NCI-H146 treated with DMSO at 0.1 percent for 48 hours (cell line): ENCODE results near the gene NOX5.

Experiments
- DNase-seq: peaks from one replicate; lab custom pipeline; 2025; ENCODE audit not compliant: unreplicated experiment; lab: John Stamatoyannopoulos, UW

The NOX5 gene

DNA sequence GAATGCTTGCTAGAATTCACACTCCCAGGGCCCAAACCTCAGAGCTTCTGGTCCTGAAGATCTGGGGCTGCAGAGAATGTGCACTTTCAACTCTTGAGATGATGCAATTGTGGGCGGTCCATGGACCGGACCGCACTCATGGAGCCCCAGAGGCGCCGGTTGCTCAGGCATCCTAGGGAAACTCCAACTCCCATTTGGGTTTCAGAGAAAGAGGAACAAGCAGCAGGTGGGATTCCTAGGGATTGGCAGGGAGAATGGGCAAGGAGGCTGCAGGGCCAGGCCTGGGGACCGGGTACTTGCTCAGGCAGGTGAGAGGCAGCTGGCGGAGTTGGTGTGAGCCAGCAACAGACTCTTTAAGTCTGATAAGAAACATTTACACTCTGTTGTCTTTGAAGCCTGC, 3.5 kb downstream of the NOX5 start:
- DNase-seq, result no peak

DNA sequence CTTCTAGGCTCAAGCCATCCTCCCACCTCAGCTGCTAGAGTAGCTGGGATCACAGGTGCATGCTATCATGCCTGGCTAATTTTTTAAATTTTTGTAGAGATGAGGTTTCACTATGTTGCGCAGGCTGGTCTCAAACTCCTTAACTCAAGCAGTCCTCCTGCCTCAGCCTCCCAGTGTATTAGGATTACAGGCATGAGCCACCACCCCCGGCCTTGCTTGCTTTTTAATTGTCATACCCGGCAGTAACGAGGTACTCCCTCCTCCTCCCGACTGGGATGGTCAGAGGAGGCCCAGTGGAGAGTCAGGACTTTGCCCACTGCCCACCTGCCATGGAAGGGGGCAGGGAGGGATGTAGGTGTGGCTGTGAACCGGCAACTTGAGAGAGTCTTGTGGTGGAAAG, 4.5 kb downstream of the NOX5 start:
- no peak for DNase-seq

DNA sequence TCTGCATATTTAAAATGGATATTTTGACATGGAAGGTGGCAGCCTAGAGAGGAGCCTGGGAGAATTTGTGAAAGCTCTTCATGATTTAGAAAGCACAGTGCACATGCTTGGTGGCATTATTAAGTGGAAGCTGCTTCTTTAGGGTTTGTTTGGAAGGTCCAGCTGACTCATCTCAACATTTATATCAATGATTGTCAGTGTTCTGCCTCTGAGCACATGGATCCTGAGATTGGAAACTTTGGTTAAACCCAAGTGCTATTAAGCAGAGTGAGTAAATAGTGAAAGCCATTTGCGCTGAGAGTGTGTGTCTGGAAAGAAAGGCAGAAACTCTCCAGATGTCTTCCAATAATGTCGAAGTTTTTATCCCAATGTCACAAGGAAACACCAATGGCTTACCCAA, 7.4 kb downstream of the NOX5 start:
- DNase-seq, result no peak

DNA sequence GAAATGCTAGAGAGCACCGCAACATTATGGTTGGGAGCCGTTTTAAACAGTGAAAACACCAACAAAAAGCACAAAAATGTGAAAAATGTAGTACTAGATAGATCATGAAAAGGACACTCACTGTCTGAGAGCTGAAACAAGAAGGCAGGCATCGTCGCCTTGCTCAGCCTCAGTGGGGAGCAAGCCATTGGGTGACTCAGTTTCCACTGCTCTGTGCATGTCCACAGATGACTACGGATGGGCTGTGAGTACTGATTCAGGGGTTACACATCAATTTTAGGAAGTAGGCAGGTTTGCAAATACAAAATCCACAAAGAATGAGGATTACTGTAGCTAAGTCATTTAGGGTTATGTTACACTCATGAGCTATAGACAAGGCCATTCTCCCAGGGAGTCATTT, 10.8 kb downstream of the NOX5 start:
- no peak for DNase-seq

DNA sequence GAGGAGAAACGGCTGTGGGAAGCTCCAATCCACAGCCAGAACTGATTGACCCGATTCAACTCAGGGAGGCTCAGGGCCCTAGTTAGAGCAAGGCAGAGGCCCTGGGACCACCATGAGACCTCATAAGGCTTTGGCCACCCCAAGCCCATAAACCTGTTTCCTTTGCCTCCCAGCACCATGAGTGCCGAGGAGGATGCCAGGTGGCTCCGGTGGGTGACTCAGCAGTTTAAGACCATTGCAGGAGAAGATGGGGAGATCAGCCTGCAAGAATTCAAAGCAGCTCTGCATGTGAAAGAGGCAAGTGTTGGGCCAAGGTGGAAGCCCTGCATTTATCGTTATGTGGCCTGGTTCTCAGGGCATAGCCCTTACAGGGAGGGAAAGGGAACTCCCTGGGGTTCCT, 11.9 kb downstream of the NOX5 start:
- DNase-seq, result no peak

DNA sequence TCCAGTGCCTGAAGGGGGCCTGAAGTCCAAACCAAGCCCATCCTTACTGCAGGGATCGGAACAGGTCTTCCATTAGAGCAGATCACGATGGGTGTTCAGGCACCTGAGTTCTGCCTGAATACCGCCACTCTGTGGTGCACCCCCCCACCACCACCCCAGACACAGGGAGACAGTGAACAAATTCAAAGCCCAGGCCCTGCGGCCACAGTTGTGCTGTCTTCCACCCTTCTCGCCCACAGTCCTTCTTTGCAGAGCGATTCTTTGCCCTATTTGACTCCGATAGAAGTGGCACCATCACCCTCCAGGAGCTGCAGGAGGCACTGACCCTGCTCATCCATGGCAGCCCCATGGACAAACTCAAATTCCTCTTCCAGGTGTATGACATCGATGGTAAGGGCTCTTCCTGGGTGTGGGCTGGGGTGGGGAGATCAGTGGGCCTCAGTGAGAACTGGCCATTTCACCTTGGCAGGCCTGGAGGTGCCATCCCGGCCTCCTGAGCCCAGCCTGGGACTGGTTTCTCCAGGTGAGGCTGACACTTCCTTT, 13.6 kb downstream of the NOX5 start:
- no peak for DNase-seq

DNA sequence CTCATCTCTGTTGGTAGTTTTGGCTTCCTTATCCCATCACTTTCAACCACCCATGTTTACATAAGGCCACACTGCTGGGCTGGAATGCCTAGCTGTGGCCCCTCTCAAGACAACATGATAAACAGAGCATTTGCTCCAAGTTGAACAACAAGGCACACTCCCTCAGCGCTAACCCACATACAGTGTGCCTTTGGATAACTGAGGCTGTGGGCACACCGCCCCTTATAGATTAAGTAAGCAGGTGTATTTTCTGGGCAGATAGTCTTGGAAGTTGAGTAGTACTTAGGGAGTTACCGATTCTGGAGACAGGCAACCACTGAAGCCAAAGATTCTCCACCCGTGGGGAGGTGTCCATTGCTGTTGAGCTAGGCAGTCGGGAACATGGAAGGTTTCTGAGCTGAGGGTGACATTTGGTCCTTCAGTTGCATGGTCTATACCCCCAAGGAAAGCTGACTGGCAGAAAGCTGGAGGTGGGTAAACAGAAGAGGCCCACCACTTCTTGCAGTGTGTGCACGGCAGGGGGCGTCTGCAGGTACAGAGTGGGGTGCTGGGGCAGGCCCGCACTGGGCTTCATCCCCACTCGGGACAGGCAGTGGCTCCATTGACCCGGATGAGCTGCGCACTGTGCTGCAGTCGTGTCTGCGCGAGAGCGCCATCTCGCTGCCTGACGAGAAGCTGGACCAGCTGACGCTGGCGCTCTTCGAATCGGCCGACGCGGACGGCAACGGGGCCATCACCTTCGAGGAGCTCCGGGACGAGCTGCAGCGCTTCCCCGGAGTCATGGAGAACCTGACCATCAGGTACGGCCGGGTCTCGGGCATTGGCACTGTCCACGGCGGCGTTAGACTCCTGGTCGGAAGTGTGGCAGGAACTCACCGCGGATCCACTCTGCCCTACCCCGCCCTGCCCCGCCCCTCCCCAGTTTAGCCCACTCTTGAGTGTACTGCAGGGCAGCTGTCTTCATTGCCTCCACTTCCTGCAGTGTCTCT, 16.8 kb downstream of the NOX5 start:
- DNase-seq, result no peak

DNA sequence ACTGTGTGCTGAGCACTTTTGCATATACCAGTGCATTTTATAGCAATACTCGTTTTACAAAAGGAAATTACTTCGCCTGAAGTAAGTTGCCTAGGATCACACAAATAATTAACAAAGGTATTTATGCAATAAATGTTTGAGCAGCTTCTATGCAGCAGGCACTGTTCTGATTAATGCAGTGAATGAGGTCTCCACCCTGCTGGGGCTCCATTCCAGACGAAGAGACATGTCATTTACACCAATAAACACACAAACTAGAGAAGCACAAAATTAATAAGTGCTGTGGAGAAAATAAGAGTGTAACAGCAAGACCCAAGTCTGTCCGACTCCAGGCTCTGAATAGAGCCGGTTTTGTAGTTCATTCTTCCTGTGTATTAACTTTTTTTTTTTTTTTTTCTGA, 17.5 kb downstream of the NOX5 start:
- DNase-seq, result no peak

DNA sequence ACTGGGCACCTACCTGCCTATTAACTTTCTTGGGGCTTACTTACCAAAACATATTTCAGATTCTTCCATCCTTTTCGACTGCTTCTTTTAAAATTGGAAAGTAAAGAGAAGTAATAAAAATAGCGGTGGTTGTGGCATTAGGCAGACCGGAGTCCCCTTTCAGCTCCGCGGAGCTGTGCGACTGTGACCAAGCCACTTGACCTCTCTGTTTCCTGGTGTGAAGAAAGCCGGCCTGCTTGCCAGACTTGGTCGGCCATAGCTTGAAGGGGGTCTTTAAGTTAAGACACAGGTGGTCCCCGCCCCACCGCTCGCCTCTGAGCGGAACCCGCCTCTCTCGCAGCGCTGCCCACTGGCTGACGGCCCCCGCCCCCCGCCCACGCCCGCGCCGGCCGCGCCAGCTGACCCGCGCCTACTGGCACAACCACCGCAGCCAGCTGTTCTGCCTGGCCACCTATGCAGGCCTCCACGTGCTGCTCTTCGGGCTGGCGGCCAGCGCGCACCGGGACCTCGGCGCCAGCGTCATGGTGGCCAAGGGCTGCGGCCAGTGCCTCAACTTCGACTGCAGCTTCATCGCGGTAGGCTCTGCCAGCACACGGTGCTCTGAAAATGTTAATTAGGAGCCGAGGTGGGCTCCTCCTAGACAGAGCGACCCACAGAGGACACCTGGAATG, 18.3 kb downstream of the NOX5 start:
- DNase-seq, result no peak

DNA sequence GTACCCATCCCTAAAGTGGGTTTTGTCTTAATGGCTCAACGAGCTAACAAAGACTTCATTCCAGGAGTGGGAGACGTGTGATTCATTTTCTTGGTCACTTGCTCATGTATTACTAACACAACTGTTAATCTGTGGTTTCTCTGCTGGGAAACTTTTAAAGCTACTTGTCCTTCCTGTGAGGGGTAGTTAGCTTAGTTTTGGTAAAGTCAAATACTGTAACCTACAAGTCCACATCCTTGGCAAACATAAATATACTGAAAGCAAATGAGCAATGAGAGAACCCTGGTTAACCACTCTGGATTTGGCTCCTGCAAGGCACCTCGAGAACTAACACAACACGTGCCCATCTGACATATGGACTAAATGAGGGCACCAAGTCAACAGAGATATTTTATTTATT, 19.9 kb downstream of the NOX5 start:
- DNase-seq, result no peak

DNA sequence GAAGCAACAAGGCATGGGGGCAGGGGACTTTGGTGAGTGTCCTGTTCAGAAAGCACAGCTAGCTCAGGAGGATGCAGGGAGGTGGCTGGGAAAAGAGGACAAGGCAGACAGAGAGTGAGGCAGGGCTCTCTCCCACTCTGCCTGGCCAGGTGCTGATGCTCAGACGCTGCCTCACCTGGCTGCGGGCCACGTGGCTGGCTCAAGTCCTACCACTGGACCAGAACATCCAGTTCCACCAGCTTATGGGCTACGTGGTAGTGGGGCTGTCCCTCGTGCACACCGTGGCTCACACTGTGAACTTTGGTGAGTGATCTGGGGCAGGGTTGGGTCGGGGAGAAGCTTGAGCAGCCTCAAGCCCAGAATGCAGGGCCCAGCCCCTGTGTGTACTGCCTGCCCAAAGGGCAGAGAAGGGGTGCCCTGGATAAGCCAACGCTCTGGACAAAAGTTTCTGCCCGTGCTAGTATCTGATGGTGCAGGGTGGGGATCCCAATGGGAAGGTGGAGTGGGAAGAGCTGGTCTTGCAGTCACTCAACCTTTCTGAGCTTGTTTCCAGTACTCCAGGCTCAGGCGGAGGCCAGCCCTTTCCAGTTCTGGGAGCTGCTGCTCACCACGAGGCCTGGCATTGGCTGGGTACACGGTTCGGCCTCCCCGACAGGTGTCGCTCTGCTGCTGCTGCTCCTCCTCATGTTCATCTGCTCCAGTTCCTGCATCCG, 20.9 kb downstream of the NOX5 start:
- DNase-seq, result no peak

DNA sequence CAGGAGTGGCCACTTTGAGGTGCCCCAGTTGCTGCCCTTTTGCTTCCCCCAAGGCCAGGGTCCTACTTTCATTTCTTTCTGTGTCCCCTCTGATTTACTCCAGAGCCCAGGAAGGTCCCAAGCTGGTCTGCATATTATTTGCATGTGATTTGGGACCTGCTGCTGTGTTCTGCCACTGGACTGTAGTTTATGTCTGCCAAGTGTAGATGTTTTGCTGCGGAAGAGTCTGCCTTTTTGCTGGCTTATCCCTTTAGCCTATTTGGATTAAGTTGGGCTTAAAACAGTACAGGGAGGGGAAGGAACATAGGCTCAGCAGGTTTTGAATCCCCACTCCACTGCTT, 21.4 kb downstream of the NOX5 start:
- no peak for DNase-seq

DNA sequence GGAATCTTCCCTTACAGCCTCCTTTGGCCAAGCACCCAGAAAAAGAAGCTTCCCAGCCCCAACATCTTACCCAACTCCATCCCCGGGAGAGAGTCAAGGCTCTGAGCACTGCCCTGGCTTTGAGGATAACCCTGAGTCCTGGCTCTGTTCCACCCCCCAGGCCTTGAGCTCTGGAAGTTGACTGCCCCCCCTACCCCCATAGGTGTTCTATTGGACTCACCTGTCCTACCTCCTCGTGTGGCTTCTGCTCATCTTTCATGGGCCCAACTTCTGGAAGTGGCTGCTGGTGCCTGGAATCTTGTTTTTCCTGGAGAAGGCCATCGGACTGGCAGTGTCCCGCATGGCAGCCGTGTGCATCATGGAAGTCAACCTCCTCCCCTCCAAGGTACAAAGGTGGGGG, 22.3 kb downstream of the NOX5 start:
- no peak for DNase-seq

DNA sequence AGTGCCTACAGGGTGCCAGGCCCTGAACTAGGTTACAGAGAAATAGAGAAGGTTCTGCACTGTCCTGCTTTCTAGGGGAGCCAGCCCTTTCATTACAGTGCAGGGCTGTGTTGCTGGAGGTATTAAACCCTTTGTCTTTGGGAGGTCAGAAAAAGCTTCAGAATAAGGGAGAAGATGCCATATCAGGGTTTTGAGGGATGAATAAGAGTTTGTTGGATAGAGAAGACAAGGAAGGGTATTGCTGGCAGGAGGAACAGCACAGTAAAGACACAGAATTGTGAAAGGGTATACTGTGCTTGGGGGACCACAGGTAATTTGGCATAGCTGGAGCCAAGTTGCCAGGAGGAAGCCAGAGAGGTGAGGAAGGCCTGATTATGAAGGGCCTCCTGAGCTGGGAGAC, 23.0 kb downstream of the NOX5 start:
- no peak for DNase-seq

DNA sequence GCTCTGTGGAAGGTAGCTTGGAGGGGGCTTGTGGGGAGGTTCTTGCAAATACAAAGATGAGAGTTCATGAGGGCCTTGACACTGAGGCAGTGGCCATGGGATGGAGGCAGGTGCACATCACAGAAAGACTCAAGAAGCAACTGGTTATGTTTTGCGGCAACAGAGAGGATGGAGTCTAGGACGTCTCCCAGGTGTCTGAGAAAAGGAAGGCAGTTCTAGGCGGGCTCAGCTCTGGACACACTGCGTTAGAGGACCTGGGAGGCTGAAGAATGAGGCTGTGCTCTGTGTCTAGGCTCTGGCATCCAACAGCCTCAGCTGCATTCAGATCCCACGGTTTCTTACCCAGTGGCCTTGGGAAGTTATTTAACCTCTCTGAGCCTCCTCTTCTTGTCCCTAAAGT, 23.5 kb downstream of the NOX5 start:
- DNase-seq, result no peak

DNA sequence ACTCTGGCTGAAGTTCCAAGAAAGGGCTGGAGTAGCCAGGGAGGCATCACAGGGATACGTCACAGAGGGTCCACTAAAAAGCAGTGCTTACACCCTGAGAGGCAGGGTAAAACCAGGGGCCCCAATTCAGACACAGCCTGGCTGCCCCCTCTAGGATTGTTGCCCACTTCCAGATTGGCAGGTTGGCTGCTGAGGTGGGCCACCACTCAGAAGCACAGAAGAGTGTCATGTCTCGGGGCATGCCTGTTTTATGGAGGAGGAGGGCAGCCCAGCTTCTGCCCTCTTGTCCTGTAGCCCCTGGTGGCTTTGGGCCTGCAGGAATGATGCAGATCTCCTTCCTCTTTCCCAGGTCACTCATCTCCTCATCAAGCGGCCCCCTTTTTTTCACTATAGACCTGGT, 24.0 kb downstream of the NOX5 start:
- no peak for DNase-seq

DNA sequence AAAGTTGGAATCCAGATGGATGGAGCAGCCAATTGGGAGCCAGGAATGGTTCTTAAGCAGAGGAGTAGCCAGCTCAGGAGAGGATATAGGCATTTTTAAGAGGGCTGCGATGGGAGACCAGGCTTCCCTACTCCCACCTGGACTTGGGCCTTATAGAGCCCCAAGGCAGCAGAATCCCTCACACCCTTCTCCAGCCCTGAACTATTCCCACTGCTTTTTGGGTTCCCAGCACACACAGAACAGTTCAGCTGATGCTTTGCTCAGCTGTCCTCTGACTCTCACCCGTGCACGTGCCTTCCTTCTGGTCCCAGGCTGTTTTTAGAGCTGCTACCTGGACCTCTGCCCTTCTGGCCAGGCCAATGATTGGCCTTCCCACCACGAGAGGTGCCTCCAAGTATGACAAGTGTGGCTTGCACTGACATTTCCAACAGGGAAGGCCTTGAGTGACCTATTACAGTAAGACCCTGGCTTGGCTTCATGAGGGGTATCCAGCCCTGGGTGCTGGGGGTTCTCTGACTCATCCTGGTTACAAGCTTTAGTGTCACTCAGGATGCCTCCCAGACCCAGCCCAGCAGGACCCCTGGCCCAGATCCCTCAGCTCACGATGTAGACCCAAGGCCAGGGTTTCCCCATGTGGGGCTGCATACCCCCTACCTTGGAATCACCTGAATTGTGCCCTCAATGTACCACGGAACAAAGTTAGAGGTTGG, 25.2 kb downstream of the NOX5 start:
- DNase-seq, result no peak

DNA sequence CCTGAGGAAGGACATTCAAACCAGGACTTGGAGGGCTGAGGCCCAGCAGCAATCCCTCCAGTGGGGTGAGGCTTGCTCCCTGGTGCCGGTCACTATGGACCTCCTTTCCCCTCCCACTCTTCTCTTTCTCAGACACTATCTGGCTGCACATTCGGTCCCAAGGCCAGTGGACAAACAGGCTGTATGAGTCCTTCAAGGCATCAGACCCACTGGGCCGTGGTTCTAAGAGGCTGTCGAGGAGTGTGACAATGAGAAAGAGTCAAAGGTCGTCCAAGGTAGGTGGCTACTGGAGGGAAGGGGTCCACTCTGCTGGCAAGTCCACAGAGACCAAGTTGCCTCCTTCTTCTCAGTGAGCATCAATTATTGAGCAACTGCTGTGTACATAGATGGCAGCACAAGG, 28.0 kb downstream of the NOX5 start:
- no peak for DNase-seq

DNA sequence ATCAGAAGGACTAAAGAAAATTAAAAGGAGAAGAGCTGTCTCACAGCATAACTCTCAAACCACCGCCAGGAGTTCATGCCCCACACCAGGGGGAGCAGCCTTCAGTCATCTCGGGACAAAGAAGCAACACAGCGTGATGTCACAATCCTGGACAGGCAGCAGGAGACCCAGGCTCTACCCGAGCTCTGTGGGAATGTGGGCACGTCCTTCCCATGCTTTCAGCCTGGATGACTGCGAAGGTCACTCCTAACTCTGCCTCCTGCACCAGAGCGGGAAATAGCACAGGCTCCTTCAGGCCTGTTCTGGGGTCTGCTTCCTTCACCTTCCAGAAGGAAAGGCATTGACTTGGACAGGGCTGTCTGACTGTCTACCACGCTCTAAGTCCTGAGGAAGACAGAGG, 31.3 kb downstream of the NOX5 start:
- DNase-seq, result no peak

DNA sequence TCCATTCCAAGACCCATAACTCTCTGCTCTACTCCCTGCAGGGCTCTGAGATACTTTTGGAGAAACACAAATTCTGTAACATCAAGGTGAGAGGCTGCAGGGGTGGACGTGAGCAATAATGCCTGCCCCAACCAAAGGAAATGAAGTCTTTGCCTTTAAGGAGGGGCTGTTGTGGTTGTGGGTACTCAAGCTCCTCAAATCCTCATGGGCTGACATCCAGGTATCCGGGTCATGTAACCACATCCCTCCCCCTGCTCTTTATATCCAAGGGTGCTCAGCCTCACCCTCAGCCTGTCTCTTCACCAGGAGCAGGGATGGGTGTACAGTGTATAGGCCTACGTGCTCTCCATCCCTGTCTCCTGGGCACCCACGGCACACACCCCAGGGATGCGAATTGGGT, 32.3 kb downstream of the NOX5 start:
- no peak for DNase-seq

DNA sequence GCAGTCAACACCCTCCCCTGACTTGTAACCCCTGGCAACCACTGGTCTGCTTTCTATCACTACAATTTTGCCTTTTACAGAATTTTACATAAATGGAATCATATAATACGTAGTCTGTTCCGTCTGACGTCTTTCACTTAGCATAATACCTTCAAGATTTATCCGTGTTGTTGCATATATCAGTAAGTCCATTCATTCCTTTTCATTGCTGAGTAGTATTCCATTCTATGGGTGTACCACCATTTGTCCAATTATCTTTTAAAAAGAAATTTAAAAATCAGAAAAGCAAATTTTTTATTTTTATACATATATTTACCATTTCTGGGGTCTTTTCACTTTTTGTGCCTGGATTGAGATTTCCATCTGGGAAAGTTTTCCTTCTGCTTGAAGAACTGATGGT, 35.5 kb downstream of the NOX5 start:
- DNase-seq, result no peak
